Pancreas (tissue), 10 donors: Measurements from ENCODE around the gene HTR6. TPM values are rescaled to one million over a fixed set of nuclear protein-coding genes. Genes with fewer than 3 reads are reported as not detected.

Experiments used
- ATAC-seq, 4 donors: fragments of 200-7000 bp; cut with Tn5 transposase; one replicate each; pipeline versions ENCODE4 v1.8.0 to v1.9.1; 2020; ENCODE audit warnings: mild to moderate bottlenecking in 4 of 4, moderate library complexity in 4 of 4
- DNase-seq, 6 donors: peaks; one replicate each; pipeline ENCODE4 v3.0.0-alpha.2; 2020
- FAIRE-seq: peaks from 2 replicates; lab custom pipeline; 2012; peaks lifted over from hg19 to GRCh38; lab: Jason Lieb, UNC
- H3K27ac ChIP-seq, 4 donors: fragments of 200-600 bp; sonication (generic); 1 replicate in 3 of 4; 2 replicates in 1 of 4; pipeline versions ENCODE4 v1.5.0 to v1.8.0; 2020
- H3K27me3 ChIP-seq, 4 donors: fragments of 200-600 bp; one replicate each; pipeline ENCODE4 v1.8.0; 2021
- H3K36me3 ChIP-seq, 3 donors: fragments of 200-600 bp; sonication (generic) in 1 of 3; one replicate each; pipeline versions ENCODE4 v1.5.0 to v1.8.0; 2020 to 2021
- H3K4me1 ChIP-seq, 3 donors: fragments of 200-600 bp; one replicate each; pipeline ENCODE4 v1.8.0; 2021
- H3K4me3 ChIP-seq, 4 donors: fragments of 200-600 bp; sonication (generic) in 2 of 4; one replicate each; pipeline versions ENCODE4 v1.5.0 to v1.8.0; 2020 to 2021
- H3K9me3 ChIP-seq, 4 donors: fragments of 200-600 bp; one replicate each; pipeline ENCODE4 v1.8.0; 2021
- WGBS, 2 donors: extraction: QIAGEN DNeasy Blood & Tissue Kit; methylation state at CpG; one replicate each; pipeline ENCODE4 v1.1.7; 2013; 5-methylcytosine and 5-hydroxymethylcytosine counted together
- intact Hi-C, 3 donors: fragments of 100-400 bp; cut with DNase I; formaldehyde crosslinking; loops; one replicate each; pipeline versions ENCODE4 v1.11.1 to v1.14.2; 2022
- polyA plus RNA-seq, 2 donors: library from polyadenylated mRNA; stranded (reverse); fragments of 200-250 nt; gene quantifications; one replicate each; pipeline ENCODE4 v1.2.3, GENCODE V29; 2013
- total RNA-seq, 6 donors: library from RNA; stranded (reverse); fragmentation: NEBNext Ultra II Directional in 4 of 6; extraction: Animal tissue kit (Norgen Biotek cat#: 25700) in 4 of 6; gene quantifications; one replicate each; pipeline versions ENCODE4 v1.2.1 to v1.2.4, GENCODE V29; 2021 to 2023
- TF ChIP-seq, protein P1 (sequence below), 4 donors: fragments of 200-600 bp; sonication (generic) in 3 of 4; IDR thresholded peaks; one replicate each; pipeline versions ENCODE4 v1.5.0 to v1.8.0; 2021; ENCODE audit warnings: antibody characterized with exemption in 4 of 4
- donor health status: healthy with polysubstance abuse.
- donor health status: DM: no; HTN: no; CAD: no; lungs with moderate emphysema.
- donor health status: DM: no; HTN: no; CAD: no.
- donor health status: control.
- donor health status: control.
- donor health status: Bipolar disorder and iron deficiency.
- donor health status: DM: yes; HTN: yes; CAD: no.
- donor health status: DM: no; HTN: no; CAD: no.
- donor health status: DM: no; HTN: no; CAD: no.
- donor health status: DM: yes; HTN: yes; CAD: no.

The HTR6 gene
- total and polyA plus RNA-seq, 8 donors, result not detected

DNA sequence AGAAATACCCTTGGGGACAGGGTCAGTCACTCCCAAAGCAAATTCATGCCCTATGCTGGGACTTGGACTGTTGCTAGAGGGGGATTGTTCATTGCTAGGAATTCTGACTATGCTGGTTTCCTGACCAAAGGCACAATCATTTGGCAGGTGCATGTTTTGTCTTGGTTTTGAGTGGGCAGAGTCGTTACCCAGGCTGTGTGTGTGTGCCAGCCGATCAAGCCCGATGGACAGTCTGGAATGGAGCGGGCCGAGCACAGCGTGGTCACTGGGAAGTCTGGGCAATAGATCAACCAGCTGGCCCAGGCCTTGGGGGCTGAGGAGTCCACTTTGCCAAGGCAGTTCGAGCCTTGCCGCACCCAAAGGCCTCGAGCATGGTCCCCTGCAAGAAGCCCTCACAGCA is 60.9 kb downstream of the HTR6 start:
- DNase-seq (no peak), ATAC-seq (no peak), FAIRE-seq (no peak)
- Histone ChIP-seq H3K27me3 (no peaks in the 10 kb centered on the region), H3K36me3 (peaks cover 0 to 32% (median 0%) of the 10 kb centered on the region in 3 donors), H3K4me1 (no peaks in the 10 kb centered on the region), H3K4me3 (no peak overlapping the region), H3K9me3 (no peaks in the 10 kb centered on the region), H3K27ac (no peak overlapping the region)
- intact Hi-C loops, result no loop called here
- WGBS, 2 donors, result 95 to 97% methylated on average over 9 of the region's 9 CpGs
- TF ChIP-seq, protein P1, sequence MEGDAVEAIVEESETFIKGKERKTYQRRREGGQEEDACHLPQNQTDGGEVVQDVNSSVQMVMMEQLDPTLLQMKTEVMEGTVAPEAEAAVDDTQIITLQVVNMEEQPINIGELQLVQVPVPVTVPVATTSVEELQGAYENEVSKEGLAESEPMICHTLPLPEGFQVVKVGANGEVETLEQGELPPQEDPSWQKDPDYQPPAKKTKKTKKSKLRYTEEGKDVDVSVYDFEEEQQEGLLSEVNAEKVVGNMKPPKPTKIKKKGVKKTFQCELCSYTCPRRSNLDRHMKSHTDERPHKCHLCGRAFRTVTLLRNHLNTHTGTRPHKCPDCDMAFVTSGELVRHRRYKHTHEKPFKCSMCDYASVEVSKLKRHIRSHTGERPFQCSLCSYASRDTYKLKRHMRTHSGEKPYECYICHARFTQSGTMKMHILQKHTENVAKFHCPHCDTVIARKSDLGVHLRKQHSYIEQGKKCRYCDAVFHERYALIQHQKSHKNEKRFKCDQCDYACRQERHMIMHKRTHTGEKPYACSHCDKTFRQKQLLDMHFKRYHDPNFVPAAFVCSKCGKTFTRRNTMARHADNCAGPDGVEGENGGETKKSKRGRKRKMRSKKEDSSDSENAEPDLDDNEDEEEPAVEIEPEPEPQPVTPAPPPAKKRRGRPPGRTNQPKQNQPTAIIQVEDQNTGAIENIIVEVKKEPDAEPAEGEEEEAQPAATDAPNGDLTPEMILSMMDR (IDR thresholded peaks at IDR 0.05), result no peak

DNA sequence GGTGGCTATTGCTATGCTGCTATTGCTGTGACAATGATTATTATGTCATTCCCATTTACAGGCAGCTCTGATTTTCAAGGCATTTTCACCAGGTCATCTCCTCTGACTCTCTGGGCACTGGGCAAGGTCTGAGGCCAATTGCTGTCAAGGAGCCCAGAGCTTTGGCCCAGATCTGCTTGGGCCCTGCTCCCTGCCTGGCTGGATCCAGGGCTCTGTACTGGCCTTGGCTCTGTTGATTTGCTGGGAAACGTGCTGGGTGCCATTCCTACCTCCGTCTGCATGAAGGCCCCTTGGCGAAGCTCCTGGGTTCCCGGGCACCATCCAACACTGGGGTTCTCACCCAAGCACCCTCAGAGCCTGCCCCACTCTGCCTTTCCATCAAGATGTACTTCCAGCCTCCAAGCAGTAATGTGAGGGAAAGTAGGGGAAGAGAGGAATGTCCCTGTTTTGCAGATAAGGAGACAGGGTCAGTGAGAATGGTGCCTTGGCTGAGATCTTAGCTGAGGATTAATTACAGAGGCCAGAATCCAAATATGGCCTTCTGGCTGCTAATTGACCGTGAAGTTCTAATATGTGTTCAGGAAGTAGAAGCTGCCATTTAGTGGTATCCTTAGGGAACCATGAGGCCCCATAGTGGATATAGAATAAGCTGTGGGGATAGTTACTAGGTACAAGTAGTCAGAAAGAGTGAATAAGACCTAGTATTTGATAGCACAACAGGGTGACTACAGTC is 63.9 kb downstream of the HTR6 start:
- Histone ChIP-seq H3K27me3 (no peaks in the 10 kb centered on the region), H3K4me3 (no peak overlapping the region), H3K27ac (no peak overlapping the region), H3K4me1 (no peaks in the 10 kb centered on the region), H3K9me3 (no peaks in the 10 kb centered on the region), H3K36me3 (peaks cover 0 to 42% (median 0%) of the 10 kb centered on the region in 3 donors)
- TF ChIP-seq, protein P1 (IDR thresholded peaks at IDR 0.05), result no peak
- intact Hi-C loops, result no loop called here
- WGBS, 2 donors, result 94 to 96% methylated on average over 5 of the region's 5 CpGs
- no peak for DNase-seq
- no peak for ATAC-seq
- no peak for FAIRE-seq

DNA sequence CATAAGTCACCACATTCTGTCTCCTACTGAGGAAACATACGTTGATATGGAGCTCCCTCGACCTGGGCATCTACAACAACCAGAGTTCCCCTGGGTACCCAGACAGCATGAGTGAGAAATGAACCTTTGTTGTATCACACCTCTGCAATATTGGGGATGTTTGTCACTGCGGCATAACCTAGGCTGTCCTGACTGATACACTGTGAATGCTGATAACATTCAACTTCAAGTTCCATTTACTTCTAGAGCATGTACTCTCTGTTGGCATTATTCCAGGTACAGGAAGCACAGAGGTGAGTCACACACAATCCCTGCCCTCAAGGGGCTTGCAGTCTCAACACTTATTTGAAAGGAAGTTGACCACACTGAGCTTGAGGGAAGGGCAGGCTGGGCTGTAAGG is 65.6 kb downstream of the HTR6 start:
- Histone ChIP-seq H3K36me3 (peaks cover 0 to 35% (median 0%) of the 10 kb centered on the region in 3 donors), H3K4me3 (no peak overlapping the region), H3K27ac (no peak overlapping the region), H3K27me3 (no peaks in the 10 kb centered on the region), H3K4me1 (no peaks in the 10 kb centered on the region), H3K9me3 (no peaks in the 10 kb centered on the region)
- DNase-seq, result no peak
- TF ChIP-seq, protein P1 (IDR thresholded peaks at IDR 0.05), result no peak
- intact Hi-C loops, result no loop called here
- WGBS, 2 donors, result 97 to 99% methylated on average over 3 of the region's 3 CpGs
- no peak for FAIRE-seq
- no peak for ATAC-seq

Other genes with a start within 250 kb of the HTR6 start
- 100 to 1,000 TPM in 2 of 6 donors, 10 to 100 TPM in 4; 43.2 to 124 (median 69.3) TPM for gene CAPZB, start 179.3 kb upstream of the HTR6 start, total RNA-seq
- 100 to 1,000 TPM in 1 of 2 donors, 10 to 100 TPM in 1; 71.8 to 116 TPM for gene CAPZB, start 179.3 kb upstream of the HTR6 start, polyA plus RNA-seq
- gene NBL1, start 20.6 kb upstream of the HTR6 start, total RNA-seq, result 10 to 100 TPM in 4 of 6 donors, 1 to 10 TPM in 2; 5.8 to 45.6 (median 15.1) TPM
- 10 to 100 TPM; 27.7 to 28.2 TPM for gene NBL1, start 20.6 kb upstream of the HTR6 start, polyA plus RNA-seq
- gene TMCO4, start 135.0 kb downstream of the HTR6 start, total RNA-seq, result 10 to 100 TPM; 12.6 to 22.2 (median 14.7) TPM
- 10 to 100 TPM; 23.9 to 25.1 TPM for gene TMCO4, start 135.0 kb downstream of the HTR6 start, polyA plus RNA-seq
- 10 to 100 TPM; 18.1 to 29.6 (median 27.2) TPM for gene RNF186, start 150.4 kb downstream of the HTR6 start, total RNA-seq
- gene RNF186, start 150.4 kb downstream of the HTR6 start, polyA plus RNA-seq, result 10 to 100 TPM; 13.2 to 14.9 TPM
- 1 to 10 TPM; 3.0 to 4.1 (median 3.4) TPM for gene OTUD3, start 217.5 kb downstream of the HTR6 start, total RNA-seq
- 1 to 10 TPM; 2.0 to 2.9 TPM for gene OTUD3, start 217.5 kb downstream of the HTR6 start, polyA plus RNA-seq